K562 (cell line): ENCODE measurements around the gene SNX27. TPM values are rescaled to one million over a fixed set of nuclear protein-coding genes. Genes with fewer than 3 reads are reported as not detected.

Source experiments
- ATAC-seq: fragments of 200-7000 bp; cut with Tn5 transposase; 3 replicates; pipeline ENCODE4 v1.9.1; 2020; ENCODE audit warnings: moderate library complexity
- BruUV-seq: library from RNA; stranded (reverse); fragments of 400-500 nt; replicated peaks from 2 replicates; lab custom pipeline; 2021; lab: Mats Ljungman, UMichigan
- CTCF ChIA-PET: fragments of 300-600 bp; formaldehyde crosslinking; extraction: SDS; loops from one replicate; lab custom pipeline; 2021; ENCODE audit warnings: low intra/inter-chr PET ratio; lab: Yijun Ruan, JAX
- POLR2A ChIA-PET: fragments of 300-600, 350-650 bp; sonication (Branson Sonifier 250); formaldehyde crosslinking; extraction: SDS; loops from one replicate; lab custom pipeline; 2021; ENCODE audit warnings: antibody characterized with exemption, inconsistent platforms; lab: Yijun Ruan, JAX
- DNase-seq, 4 experiments: peaks; one replicate each; pipeline versions ENCODE4 v3.0.0 to v3.0.0-alpha.2; 2011 to 2018; ENCODE audit warnings: low spot score in 3 of 4, mixed read lengths in 3 of 4; ENCODE audit errors: extremely low read depth in 1 of 4
- FAIRE-seq: peaks from 2 replicates; lab custom pipeline; 2011; peaks lifted over from hg19 to GRCh38; lab: Jason Lieb, UNC
- H2AFZ ChIP-seq: 2 replicates; pipeline ENCODE4 v1.6.0; 2011; ENCODE audit warnings: low read depth, low read length, control low read depth, inconsistent platforms
- H3K27ac ChIP-seq: fragments of 200-600 bp; 3 replicates; pipeline ENCODE4 v1.8.0; 2011; ENCODE audit warnings: low read depth, mild to moderate bottlenecking, control low read depth, inconsistent platforms, low read length, moderate library complexity, mixed read lengths; ENCODE audit errors: extremely low read depth
- H3K27me3 ChIP-seq, 2 experiments: fragments of 300-600 bp in 1 of 2; 2 replicates in 1 of 2; 3 replicates in 1 of 2; pipeline versions ENCODE4 v1.6.0 to v1.8.0; 2011; ENCODE audit warnings: inconsistent platforms in 2 of 2, low read length in 2 of 2, mild to moderate bottlenecking in 1 of 2, mixed read lengths in 1 of 2, moderate library complexity in 1 of 2; ENCODE audit not compliant: control insufficient read depth in 2 of 2, insufficient read depth in 2 of 2
- H3K36me3 ChIP-seq: fragments of 300-600 bp; 3 replicates; pipeline ENCODE4 v1.8.0; 2011; ENCODE audit warnings: mild to moderate bottlenecking, low read length, inconsistent platforms; ENCODE audit not compliant: control insufficient read depth, insufficient read depth
- H3K4me1 ChIP-seq, 2 experiments: fragments of 200-600 bp in 1 of 2; replicated peaks in 1 of 2; 2 replicates in 1 of 2; 3 replicates in 1 of 2; pipeline versions ENCODE4 v1.5.1 to v1.8.0; 2011; ENCODE audit warnings: inconsistent platforms in 2 of 2, low read length in 2 of 2, mild to moderate bottlenecking in 1 of 2, mixed read lengths in 1 of 2, moderate library complexity in 1 of 2; ENCODE audit not compliant: control insufficient read depth in 2 of 2, insufficient read depth in 2 of 2
- H3K4me2 ChIP-seq: 2 replicates; pipeline ENCODE4 v1.6.1; 2011; ENCODE audit warnings: low read length, control low read depth, inconsistent platforms, mixed read lengths; ENCODE audit not compliant: insufficient read depth
- H3K4me3 ChIP-seq: fragments of 200-600 bp; sonication (generic), shearing (Covaris generic); 2 replicates; pipeline ENCODE4 v1.5.1; 2016; ENCODE audit warnings: control low read depth, inconsistent platforms
- H3K79me2 ChIP-seq: fragments of 200-600 bp; 3 replicates; pipeline ENCODE4 v1.8.0; 2011; ENCODE audit warnings: low read length, inconsistent platforms; ENCODE audit not compliant: control insufficient read depth, insufficient read depth
- H3K9ac ChIP-seq, 2 experiments: 2 replicates each; pipeline versions ENCODE4 v1.6.0 to v1.6.1; 2011; ENCODE audit warnings: low read depth in 2 of 2, low read length in 2 of 2, control low read depth in 1 of 2, inconsistent platforms in 1 of 2, mild to moderate bottlenecking in 1 of 2, mixed read lengths in 1 of 2; ENCODE audit not compliant: insufficient read depth in 1 of 2
- H3K9me1 ChIP-seq: one replicate; pipeline ENCODE4 v1.6.0; 2011; ENCODE audit warnings: inconsistent platforms, mild to moderate bottlenecking, low read length, moderate library complexity; ENCODE audit not compliant: control insufficient read depth, insufficient read depth
- H3K9me3 ChIP-seq: replicated peaks from 2 replicates; pipeline ENCODE4 v1.5.1; 2011; ENCODE audit warnings: low read depth, low read length, inconsistent platforms; ENCODE audit not compliant: control insufficient read depth, insufficient read depth
- H4K20me1 ChIP-seq: replicated peaks from 2 replicates; pipeline ENCODE4 v1.6.1; 2011; ENCODE audit warnings: low read length, inconsistent platforms, mixed read lengths; ENCODE audit not compliant: control insufficient read depth, insufficient read depth
- ELF4 ChIP-seq: fragments of 450-650 bp; formaldehyde crosslinking; IDR thresholded peaks from 2 replicates; pipeline ENCODE4 v1.4.0; 2022; ENCODE audit warnings: missing genetic modification characterization
- FOSL1 ChIP-seq: fragments of 200-800 bp; sonication (Bioruptor generic); conservative IDR thresholded peaks from 2 replicates; pipeline ENCODE4 v1.6.1; 2016; ENCODE audit warnings: missing genetic modification characterization, missing compliant biosample characterization
- JUND ChIP-seq, 2 experiments: IDR thresholded peaks; 2 replicates in 1 of 2; 3 replicates in 1 of 2; pipeline ENCODE4 v1.6.1; 2011; ENCODE audit warnings: borderline replicate concordance in 2 of 2, low read depth in 2 of 2, low read length in 2 of 2, improper control_type of control experiment in 1 of 2, missing biosample characterization in 1 of 2, missing genetic modification characterization in 1 of 2, missing genetic modification reagents in 1 of 2
- MTA3 ChIP-seq: fragments of 450-650 bp; formaldehyde crosslinking; IDR thresholded peaks from 2 replicates; pipeline ENCODE4 v1.6.1; 2017; ENCODE audit warnings: mild to moderate bottlenecking, borderline replicate concordance
- TSC22D4 ChIP-seq: fragments of 450-650 bp; IDR thresholded peaks from 2 replicates; pipeline ENCODE4 v1.6.1; 2016; ENCODE audit warnings: missing genetic modification characterization, missing biosample characterization, control low read depth
- ZNF445 ChIP-seq: fragments of 250-450 bp; sonication (Bioruptor Pico); IDR thresholded peaks from 2 replicates; pipeline ENCODE4 v1.4.0; 2020; ENCODE audit warnings: low read depth, mild to moderate bottlenecking, moderate library complexity
- ZNF778 ChIP-seq: fragments of 450-650 bp; formaldehyde crosslinking; IDR thresholded peaks from 2 replicates; pipeline ENCODE4 v1.4.0; 2020; ENCODE audit warnings: mild to moderate bottlenecking, moderate library complexity
- WGBS: fragments of 100-300 bp; shearing (Covaris generic); methylation state at CpG from one replicate; pipeline ENCODE4 v1.1.6; 2016; ENCODE audit warnings: low coverage, mixed read lengths; ENCODE audit not compliant: insufficient coverage; ENCODE audit errors: missing lambda C conversion rate; 5-methylcytosine and 5-hydroxymethylcytosine counted together
- in situ Hi-C: fragments of 300-500 bp; cut with MboI; formaldehyde crosslinking; loops from 4 replicates; pipeline ENCODE4 v1.15.0; 2018; ENCODE audit warnings: inconsistent platforms, mixed read lengths
- intact Hi-C: fragments of 100-400 bp; cut with micrococcal nuclease; formaldehyde crosslinking; loops from 2 replicates; pipeline ENCODE4 v1.14.2; 2022
- polyA plus RNA-seq, 8 experiments: library from polyadenylated mRNA; depleted of rRNA in 4 of 8; stranded (reverse) in 5 of 8; unstranded in 3 of 8; fragments of >200 nt; fragmentation: Nextera tagmentation in 2 of 8; fragmentation: Illumina TruSeq in 1 of 8; extraction: Ambion mirVana in 2 of 8; extraction: Trizol in 1 of 8; gene quantifications; 2 replicates each; pipeline versions ENCODE4 v1.2.1 to v1.2.3, GENCODE V29; 2011 to 2014; ENCODE audit warnings: inconsistent platforms in 1 of 8, missing spikeins in 1 of 8
- total RNA-seq, 7 experiments: library from RNA; depleted of rRNA in 6 of 7; stranded (reverse); fragments of >200 nt in 6 of 7; fragmentation: Illumina TruSeq in 2 of 7; extraction: Trizol in 2 of 7; gene quantifications; 2 replicates each; pipeline versions ENCODE4 v1.2.1 to v1.2.3, GENCODE V29; 2011 to 2021; ENCODE audit warnings: low replicate concordance in 1 of 7
- TF ChIP-seq, protein P1 (sequence below): sonication (generic); IDR thresholded peaks from 2 replicates; pipeline ENCODE4 v1.6.1; 2016
- TF ChIP-seq, protein P2 (sequence below), 2 experiments: fragments of 450-650 bp; IDR thresholded peaks; 2 replicates each; pipeline ENCODE4 v1.6.1; 2018; ENCODE audit warnings: mild to moderate bottlenecking in 2 of 2, low read depth in 1 of 2; ENCODE audit not compliant: partially characterized antibody in 2 of 2

SNX27 gene
- total and polyA plus RNA-seq, 9 of the 15 experiments (the other 6 are each of a cell fraction or from before 2014, with no cell fraction given): 4.5 to 18.7 (median 10.1) TPM

DNA sequence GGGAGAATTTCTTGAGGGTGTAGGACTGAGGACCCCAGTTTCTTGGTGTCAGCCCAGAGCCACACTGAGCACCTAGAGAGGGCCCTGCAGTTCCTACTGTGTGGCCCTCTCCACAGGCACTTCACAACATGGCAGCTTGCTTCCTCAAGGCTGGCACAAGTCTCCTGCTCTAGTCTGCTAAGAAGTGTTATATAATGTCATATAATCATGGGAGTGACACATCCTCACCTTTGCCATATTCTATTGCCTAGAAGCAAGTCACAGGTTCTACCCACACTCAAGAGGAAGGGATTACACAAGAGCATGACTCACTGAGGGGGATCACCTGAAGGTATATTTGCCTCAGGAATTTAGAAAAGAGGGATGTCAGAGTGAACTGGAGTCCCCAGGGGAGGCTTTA is 5.5 kb upstream of the SNX27 start (continued):
- peak; percentile 55; the same call in 1 of the 2 replicates for TF ChIP-seq JUND (IDR thresholded peaks at IDR 0.05; ENCODE audit: borderline replicate concordance, low read depth, low read length)
- no peak for TF ChIP-seq JUND (tag; IDR thresholded peaks at IDR 0.05; ENCODE audit: borderline replicate concordance, low read depth, low read length)
- TF ChIP-seq ELF4 (CRISPR knock-in tag): no peak
- no peak for TF ChIP-seq TSC22D4 (tag)
- TF ChIP-seq ZNF445 (CRISPR knock-in tag): no peak
- no peak for TF ChIP-seq MTA3
- no peak for TF ChIP-seq ZNF778 (CRISPR knock-in tag)

DNA sequence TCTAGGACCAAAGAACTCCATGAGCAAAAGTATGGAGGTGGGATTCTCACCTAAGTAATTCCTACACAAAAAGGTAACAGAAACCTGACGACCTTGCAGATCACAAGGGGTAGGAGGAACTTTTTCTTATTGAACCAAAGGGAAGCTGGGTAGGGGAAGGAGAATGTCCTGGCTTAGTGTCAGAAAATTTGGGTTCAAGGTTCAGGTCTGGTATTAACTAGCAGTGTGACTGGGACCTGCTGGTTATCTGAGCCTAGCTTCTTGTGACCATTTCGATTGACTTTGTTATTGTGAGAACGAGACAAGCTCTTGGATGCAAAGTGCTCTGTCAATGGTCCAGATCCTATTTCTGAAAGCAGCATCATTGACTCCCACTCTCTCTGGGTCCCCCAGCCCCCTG is 5.0 kb upstream of the SNX27 start:
- Histone ChIP-seq H3K9ac (no peak overlapping the region), H3K4me1 (peaks cover 2 to 13% of the 10 kb centered on the region in 2 experiments; a peak in 4 of 5 replicates), H3K36me3 (no peaks in the 10 kb centered on the region; the same call in 2 of the 3 replicates), H3K27me3 (peaks cover 0 to 3% of the 10 kb centered on the region in 2 experiments; a peak in 1 of 5 replicates), H3K4me2 (no peak overlapping the region), H2AFZ (no peak overlapping the region), H3K9me3 (no peaks in the 10 kb centered on the region), H3K4me3 (no peak overlapping the region), H3K79me2 (peaks cover under 1% of the 10 kb centered on the region; the same call in 1 of the 3 replicates), H3K27ac (no peak overlapping the region), H4K20me1 (no peaks in the 10 kb centered on the region)
- ChIA-PET POLR2A (interaction anchor here (0.5 kb wide), 1 partner anchor 98 kb away, joined by 3 read pairs; no protein-coding TSS in a partner anchor), CTCF (no interaction called here)
- DNase-seq (no peak), ATAC-seq (no peak)
- in situ Hi-C loops: no loop called here
- 0% methylated on average over 3 of the region's 3 CpGs for WGBS
- intact Hi-C loops: no loop called here
- TF ChIP-seq, protein P1, sequence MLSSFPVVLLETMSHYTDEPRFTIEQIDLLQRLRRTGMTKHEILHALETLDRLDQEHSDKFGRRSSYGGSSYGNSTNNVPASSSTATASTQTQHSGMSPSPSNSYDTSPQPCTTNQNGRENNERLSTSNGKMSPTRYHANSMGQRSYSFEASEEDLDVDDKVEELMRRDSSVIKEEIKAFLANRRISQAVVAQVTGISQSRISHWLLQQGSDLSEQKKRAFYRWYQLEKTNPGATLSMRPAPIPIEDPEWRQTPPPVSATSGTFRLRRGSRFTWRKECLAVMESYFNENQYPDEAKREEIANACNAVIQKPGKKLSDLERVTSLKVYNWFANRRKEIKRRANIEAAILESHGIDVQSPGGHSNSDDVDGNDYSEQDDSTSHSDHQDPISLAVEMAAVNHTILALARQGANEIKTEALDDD: peak; percentile 79
- TF ChIP-seq, protein P2, sequence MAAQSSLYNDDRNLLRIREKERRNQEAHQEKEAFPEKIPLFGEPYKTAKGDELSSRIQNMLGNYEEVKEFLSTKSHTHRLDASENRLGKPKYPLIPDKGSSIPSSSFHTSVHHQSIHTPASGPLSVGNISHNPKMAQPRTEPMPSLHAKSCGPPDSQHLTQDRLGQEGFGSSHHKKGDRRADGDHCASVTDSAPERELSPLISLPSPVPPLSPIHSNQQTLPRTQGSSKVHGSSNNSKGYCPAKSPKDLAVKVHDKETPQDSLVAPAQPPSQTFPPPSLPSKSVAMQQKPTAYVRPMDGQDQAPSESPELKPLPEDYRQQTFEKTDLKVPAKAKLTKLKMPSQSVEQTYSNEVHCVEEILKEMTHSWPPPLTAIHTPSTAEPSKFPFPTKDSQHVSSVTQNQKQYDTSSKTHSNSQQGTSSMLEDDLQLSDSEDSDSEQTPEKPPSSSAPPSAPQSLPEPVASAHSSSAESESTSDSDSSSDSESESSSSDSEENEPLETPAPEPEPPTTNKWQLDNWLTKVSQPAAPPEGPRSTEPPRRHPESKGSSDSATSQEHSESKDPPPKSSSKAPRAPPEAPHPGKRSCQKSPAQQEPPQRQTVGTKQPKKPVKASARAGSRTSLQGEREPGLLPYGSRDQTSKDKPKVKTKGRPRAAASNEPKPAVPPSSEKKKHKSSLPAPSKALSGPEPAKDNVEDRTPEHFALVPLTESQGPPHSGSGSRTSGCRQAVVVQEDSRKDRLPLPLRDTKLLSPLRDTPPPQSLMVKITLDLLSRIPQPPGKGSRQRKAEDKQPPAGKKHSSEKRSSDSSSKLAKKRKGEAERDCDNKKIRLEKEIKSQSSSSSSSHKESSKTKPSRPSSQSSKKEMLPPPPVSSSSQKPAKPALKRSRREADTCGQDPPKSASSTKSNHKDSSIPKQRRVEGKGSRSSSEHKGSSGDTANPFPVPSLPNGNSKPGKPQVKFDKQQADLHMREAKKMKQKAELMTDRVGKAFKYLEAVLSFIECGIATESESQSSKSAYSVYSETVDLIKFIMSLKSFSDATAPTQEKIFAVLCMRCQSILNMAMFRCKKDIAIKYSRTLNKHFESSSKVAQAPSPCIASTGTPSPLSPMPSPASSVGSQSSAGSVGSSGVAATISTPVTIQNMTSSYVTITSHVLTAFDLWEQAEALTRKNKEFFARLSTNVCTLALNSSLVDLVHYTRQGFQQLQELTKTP (IDR thresholded peaks at IDR 0.05; ENCODE audit: low read depth in 1 of 2, partially characterized antibody in 2 of 2): no peak
- TF ChIP-seq FOSL1: 0 out of 2 replicates have a peak, but pooled peaks have one; percentile 6
- TF ChIP-seq, all 486 proteins: peak for 2
- H3K9me1 ChIP-seq: no peaks in the 10 kb centered on the region
- FAIRE-seq: no peak
- no TSS peak for BruUV-seq
